OCI-LY3 (cell line): ENCODE measurements around the gene IL4R.
"Not testable (repeated sequence)": the region's sequence is repeated elsewhere in the genome, so short reads cannot be mapped to it uniquely, and the experiment has no call there.

ENCODE experiments used
- CTCF ChIP-seq: fragments of 200-600, 300-600 bp; sonication (generic); IDR thresholded peaks from 2 replicates; pipeline ENCODE4 v1.5.1; 2014; ENCODE audit warnings: antibody characterized with exemption, low read length, low read depth
- EZH2phosphoT487 ChIP-seq: fragments of 200-600 bp; shearing (Covaris generic); IDR thresholded peaks from 2 replicates; pipeline ENCODE4 v1.6.1; 2018; ENCODE audit warnings: antibody characterized with exemption, mixed run types, low read depth

- not testable (repeated sequence) for TF ChIP-seq CTCF, EZH2phosphoT487
Measured at GRCh38 chr16:27288313-27288712, 25.5 kb upstream of the IL4R start.
